HUES6 (cell line): ENCODE results near the gene USP21.

Experiments
- H3K27ac ChIP-seq: 2 replicates; pipeline ENCODE4 v1.7.0; 2013; ENCODE audit warnings: low read depth, mild to moderate bottlenecking, low read length, inconsistent platforms
- H3K27me3 ChIP-seq: 2 replicates; pipeline ENCODE4 v1.6.1; 2013; ENCODE audit warnings: low read length; ENCODE audit not compliant: control insufficient read depth, insufficient read depth
- H3K36me3 ChIP-seq: 2 replicates; pipeline ENCODE4 v1.6.1; 2013; ENCODE audit warnings: low read length; ENCODE audit not compliant: control insufficient read depth, insufficient read depth
- H3K4me1 ChIP-seq: 2 replicates; pipeline ENCODE4 v1.6.1; 2013; ENCODE audit warnings: low read length; ENCODE audit not compliant: control insufficient read depth, insufficient read depth
- H3K4me3 ChIP-seq: 2 replicates; pipeline ENCODE4 v1.5.1; 2013; ENCODE audit warnings: low read depth, low read length
- H3K9ac ChIP-seq: one replicate; pipeline ENCODE4 v1.6.1; 2013; ENCODE audit warnings: mild to moderate bottlenecking, low read length
- H3K9me3 ChIP-seq: 2 replicates; pipeline ENCODE4 v1.6.1; 2013; ENCODE audit warnings: low read depth, low read length; ENCODE audit not compliant: control insufficient read depth, insufficient read depth

USP21 gene

DNA sequence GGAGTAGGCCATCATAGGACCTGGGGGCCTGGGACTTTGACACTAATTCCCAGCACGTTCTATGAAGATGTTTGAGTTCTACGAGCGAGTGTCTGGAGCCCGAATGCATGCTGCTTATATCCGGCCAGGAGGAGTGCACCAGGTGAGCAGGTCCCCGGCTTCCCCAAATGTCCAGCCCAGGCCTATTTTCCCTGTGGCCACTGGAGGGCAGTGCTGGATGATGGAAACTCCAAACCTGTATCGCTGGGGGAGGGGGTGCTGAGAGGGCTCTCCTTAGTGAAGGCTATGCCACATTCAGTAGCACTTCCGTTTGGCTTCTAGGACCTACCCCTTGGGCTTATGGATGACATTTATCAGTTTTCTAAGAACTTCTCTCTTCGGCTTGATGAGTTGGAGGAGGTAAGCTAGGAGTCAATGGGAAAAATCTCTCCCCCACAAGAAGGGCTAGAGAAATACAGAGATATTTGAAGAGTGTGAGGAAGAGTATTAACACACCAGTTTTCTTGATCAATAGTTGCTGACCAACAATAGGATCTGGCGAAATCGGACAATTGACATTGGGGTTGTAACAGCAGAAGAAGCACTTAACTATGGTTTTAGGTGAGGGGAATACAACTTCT lies 50.6 kb downstream of the USP21 start:
- peaks cover 85% of the 10 kb centered on the region for H3K36me3 ChIP-seq
- no peak overlapping the region for H3K9ac ChIP-seq
- H3K27ac ChIP-seq = no peak overlapping the region
- no peaks in the 10 kb centered on the region for H3K27me3 ChIP-seq
- no peak overlapping the region for H3K4me3 ChIP-seq
- no peaks in the 10 kb centered on the region for H3K9me3 ChIP-seq
- peaks cover 4% of the 10 kb centered on the region for H3K4me1 ChIP-seq

DNA sequence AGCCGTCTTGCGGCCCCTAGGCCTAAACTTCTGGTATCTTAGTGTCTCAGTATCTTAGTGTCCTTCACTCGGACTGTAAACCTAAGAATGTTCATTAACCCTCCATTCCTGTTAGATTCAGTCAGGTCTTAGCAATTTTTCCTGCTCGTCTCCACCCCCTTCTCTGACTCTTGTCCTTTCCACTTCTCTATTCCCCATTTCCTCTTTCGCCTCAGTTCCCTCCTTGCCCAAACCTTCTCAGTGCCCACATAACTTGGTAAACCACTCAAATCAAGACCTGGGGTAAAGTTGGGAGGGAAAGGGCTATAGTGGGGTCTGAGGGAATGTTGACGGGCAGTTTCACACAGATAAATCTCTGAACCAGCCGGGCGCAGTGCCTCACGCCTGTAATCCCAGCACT lies 55.1 kb downstream of the USP21 start:
- no peaks in the 10 kb centered on the region for H3K27me3 ChIP-seq
- H3K4me3 ChIP-seq = no peak overlapping the region
- no peak overlapping the region for H3K9ac ChIP-seq
- no peak overlapping the region for H3K27ac ChIP-seq
- H3K4me1 ChIP-seq = peaks cover 22% of the 10 kb centered on the region
- no peaks in the 10 kb centered on the region for H3K9me3 ChIP-seq
- H3K36me3 ChIP-seq = peaks cover 54% of the 10 kb centered on the region

DNA sequence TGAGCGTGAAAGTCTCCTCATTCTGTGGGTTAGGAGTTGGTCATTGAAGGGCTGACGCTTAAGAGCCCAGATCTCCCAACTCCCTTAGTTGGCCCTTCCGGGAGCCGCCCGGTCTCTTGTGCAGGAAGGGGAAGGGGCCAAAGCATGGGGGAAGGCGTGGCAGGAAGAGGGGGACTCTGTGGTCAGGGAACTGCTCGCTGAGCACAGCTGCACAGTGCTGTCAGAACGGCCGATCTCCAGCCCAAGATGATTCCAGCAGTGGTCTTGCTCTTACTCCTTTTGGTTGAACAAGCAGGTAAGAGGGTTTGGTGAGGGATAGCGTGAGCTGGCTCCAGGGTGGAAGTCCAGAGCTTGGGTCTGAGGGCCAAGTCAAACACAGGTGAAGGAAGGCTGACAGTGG lies 55.8 kb downstream of the USP21 start, which contains the start of gene FCER1G:
TSS of gene FCER1G (plus strand) at position 220 of the 400 bp plus-strand sequence. CDS start at position 247, 27 bp downstream.
- H3K9ac ChIP-seq = no peak within 1 kb of the TSS
- H3K27ac ChIP-seq = no peak within 1 kb of the TSS
- H3K4me1 ChIP-seq = peaks cover 20% of the 10 kb centered on the region
- H3K4me3 ChIP-seq = no peak within 1 kb of the TSS
- peaks cover 48% of the 10 kb centered on the region for H3K36me3 ChIP-seq
- H3K27me3 ChIP-seq = no peaks in the 10 kb centered on the region
- H3K9me3 ChIP-seq = no peaks in the 10 kb centered on the region
